ENCODE results near the gene AP1G1. TPM values are rescaled to one million over a fixed set of nuclear protein-coding genes. Genes with fewer than 3 reads are reported as not detected.

AP1G1 gene
- total RNA-seq, 1 donor from 2014 or later: 98.3 TPM

GRCh38 chr16:71762186-71762585 lies 46.4 kb downstream of the AP1G1 start:
- Mint-ChIP-seq H3K4me1 (peaks cover 5% of the 10 kb centered on the region), H3K27ac (no peak overlapping the region), H3K4me3 (no peak overlapping the region), H3K36me3 (ENCODE audit: low read depth) (peaks cover 42% of the 10 kb centered on the region), H3K9me3 (no peaks in the 10 kb centered on the region), H3K27me3 (no peaks in the 10 kb centered on the region)
- no peak for DNase-seq
- intact Hi-C loops (cut with micrococcal nuclease): no loop called here

- Mint-ChIP-seq H3K27ac (no peak overlapping the region), H3K4me3 (no peak overlapping the region), H3K9me3 (no peaks in the 10 kb centered on the region), H3K27me3 (no peaks in the 10 kb centered on the region), H3K36me3 (ENCODE audit: low read depth) (peaks cover 45% of the 10 kb centered on the region), H3K4me1 (no peaks in the 10 kb centered on the region)
- intact Hi-C loops (cut with micrococcal nuclease): no loop called here
- DNase-seq: no peak
Observed at GRCh38 chr16:71761097-71761496, 47.5 kb downstream of the AP1G1 start.

- DNase-seq: no peak
- Mint-ChIP-seq H3K27ac (no peak overlapping the region), H3K27me3 (no peaks in the 10 kb centered on the region), H3K4me1 (peaks cover 4% of the 10 kb centered on the region), H3K9me3 (no peaks in the 10 kb centered on the region), H3K4me3 (no peak overlapping the region), H3K36me3 (ENCODE audit: low read depth) (peaks cover 55% of the 10 kb centered on the region)
- intact Hi-C loops (cut with micrococcal nuclease): loop anchor here (10.0 kb wide), 1 partner anchor 46 kb away; the partner anchor contains the start of gene AP1G1
Observed at GRCh38 chr16:71758293-71758760, 50.3 kb downstream of the AP1G1 start.

GRCh38 chr16:71754652-71755051 lies 54.0 kb downstream of the AP1G1 start:
- peak overlapping the region; percentile 60 for H3K27ac Mint-ChIP-seq
- H3K4me3 Mint-ChIP-seq: no peak overlapping the region
- H3K4me1 Mint-ChIP-seq: peaks cover 4% of the 10 kb centered on the region
- DNase-seq: no peak
- no peaks in the 10 kb centered on the region for H3K27me3 Mint-ChIP-seq
- H3K9me3 Mint-ChIP-seq: no peaks in the 10 kb centered on the region
- peaks cover 61% of the 10 kb centered on the region for H3K36me3 Mint-ChIP-seq (ENCODE audit: low read depth)
- intact Hi-C loops (cut with micrococcal nuclease): loop anchor here (10.0 kb wide), 1 partner anchor 50 kb away; the partner anchor contains the start of gene AP1G1

- H3K9me3 Mint-ChIP-seq: no peaks in the 10 kb centered on the region
- no peak overlapping the region for H3K4me3 Mint-ChIP-seq
- no peak for DNase-seq
- peak overlapping the region; percentile 16 for H3K27ac Mint-ChIP-seq
- H3K27me3 Mint-ChIP-seq: no peaks in the 10 kb centered on the region
- H3K4me1 Mint-ChIP-seq: peaks cover 4% of the 10 kb centered on the region
- H3K36me3 Mint-ChIP-seq (ENCODE audit: low read depth): peaks cover 62% of the 10 kb centered on the region
- intact Hi-C loops (cut with micrococcal nuclease): loop anchor here (10.0 kb wide), 1 partner anchor 51 kb away; the partner anchor contains the start of gene AP1G1
Observed at GRCh38 chr16:71754108-71754507, 54.5 kb downstream of the AP1G1 start.

- Mint-ChIP-seq H3K36me3 (ENCODE audit: low read depth) (peaks cover 55% of the 10 kb centered on the region), H3K4me1 (peaks cover 4% of the 10 kb centered on the region), H3K9me3 (no peaks in the 10 kb centered on the region), H3K27ac (no peak overlapping the region), H3K27me3 (no peaks in the 10 kb centered on the region), H3K4me3 (no peak overlapping the region)
- no peak for DNase-seq
- intact Hi-C loops (cut with micrococcal nuclease): no loop called here
Observed at GRCh38 chr16:71748226-71748625, 60.4 kb downstream of the AP1G1 start.

GRCh38 chr16:71746442-71747046 lies 62.1 kb downstream of the AP1G1 start:
- Mint-ChIP-seq H3K27ac (no peak overlapping the region), H3K36me3 (ENCODE audit: low read depth) (peaks cover 50% of the 10 kb centered on the region), H3K4me1 (peaks cover 4% of the 10 kb centered on the region), H3K27me3 (no peaks in the 10 kb centered on the region), H3K9me3 (no peaks in the 10 kb centered on the region), H3K4me3 (no peak overlapping the region)
- intact Hi-C loops (cut with micrococcal nuclease): no loop called here
- peak; percentile 75 for DNase-seq

- Mint-ChIP-seq H3K9me3 (no peaks in the 10 kb centered on the region), H3K27ac (no peak overlapping the region), H3K4me3 (no peak overlapping the region), H3K27me3 (no peaks in the 10 kb centered on the region), H3K4me1 (no peaks in the 10 kb centered on the region), H3K36me3 (ENCODE audit: low read depth) (peaks cover 45% of the 10 kb centered on the region)
- intact Hi-C loops (cut with micrococcal nuclease): no loop called here
- DNase-seq: no peak
Observed at GRCh38 chr16:71738855-71739254, 69.8 kb downstream of the AP1G1 start.

GRCh38 chr16:71737501-71737900 lies 71.1 kb downstream of the AP1G1 start:
- no peak for DNase-seq
- intact Hi-C loops (cut with micrococcal nuclease): no loop called here
- H3K27me3 Mint-ChIP-seq: no peaks in the 10 kb centered on the region
- H3K4me3 Mint-ChIP-seq: no peak overlapping the region
- H3K4me1 Mint-ChIP-seq: no peaks in the 10 kb centered on the region
- peaks cover 51% of the 10 kb centered on the region for H3K36me3 Mint-ChIP-seq (ENCODE audit: low read depth)
- no peak overlapping the region for H3K27ac Mint-ChIP-seq
- no peaks in the 10 kb centered on the region for H3K9me3 Mint-ChIP-seq

- intact Hi-C loops (cut with micrococcal nuclease): no loop called here
- no peak for DNase-seq
- Mint-ChIP-seq H3K27ac (no peak overlapping the region), H3K4me1 (peaks cover 3% of the 10 kb centered on the region), H3K36me3 (ENCODE audit: low read depth) (peaks cover 57% of the 10 kb centered on the region), H3K4me3 (no peak overlapping the region), H3K27me3 (no peaks in the 10 kb centered on the region), H3K9me3 (no peaks in the 10 kb centered on the region)
Observed at GRCh38 chr16:71734511-71734910, 74.1 kb downstream of the AP1G1 start.

- Mint-ChIP-seq H3K27ac (no peak overlapping the region), H3K4me3 (no peak overlapping the region), H3K4me1 (peaks cover 4% of the 10 kb centered on the region), H3K27me3 (no peaks in the 10 kb centered on the region), H3K9me3 (no peaks in the 10 kb centered on the region), H3K36me3 (ENCODE audit: low read depth) (peaks cover 44% of the 10 kb centered on the region)
- no peak for DNase-seq
- intact Hi-C loops (cut with micrococcal nuclease): no loop called here
Observed at GRCh38 chr16:71732587-71732986, 76.0 kb downstream of the AP1G1 start.

GRCh38 chr16:71727551-71728324 lies 80.9 kb downstream of the AP1G1 start:
- Mint-ChIP-seq H3K9me3 (no peaks in the 10 kb centered on the region), H3K27ac (no peak overlapping the region), H3K4me3 (no peak overlapping the region), H3K4me1 (peaks cover 13% of the 10 kb centered on the region), H3K27me3 (peaks cover 13% of the 10 kb centered on the region), H3K36me3 (ENCODE audit: low read depth) (peaks cover 20% of the 10 kb centered on the region)
- DNase-seq: no peak
- intact Hi-C loops (cut with micrococcal nuclease): loop anchor here (10.0 kb wide), 2 partner anchors 163 to 367 kb away; partner anchors contain the start of genes DHX38 and TXNL4B

GRCh38 chr16:71726476-71727315 lies 81.9 kb downstream of the AP1G1 start:
- no peak overlapping the region for H3K27ac Mint-ChIP-seq
- intact Hi-C loops (cut with micrococcal nuclease): loop anchor here (10.0 kb wide), 2 partner anchors 162 to 368 kb away; partner anchors contain the start of genes DHX38 and TXNL4B
- H3K36me3 Mint-ChIP-seq (ENCODE audit: low read depth): peaks cover 10% of the 10 kb centered on the region
- DNase-seq: no peak
- H3K4me3 Mint-ChIP-seq: no peak overlapping the region
- no peaks in the 10 kb centered on the region for H3K9me3 Mint-ChIP-seq
- H3K4me1 Mint-ChIP-seq: peaks cover 17% of the 10 kb centered on the region
- H3K27me3 Mint-ChIP-seq: peaks cover 13% of the 10 kb centered on the region
